Right lobe of liver (tissue), 6 donors: ENCODE results near the gene MLST8. TPM values are rescaled to one million over a fixed set of nuclear protein-coding genes. Genes with fewer than 3 reads are reported as not detected.

Source experiments
- ATAC-seq, 4 donors: fragments of 200-7000 bp; cut with Tn5 transposase; one replicate each; pipeline ENCODE4 v1.9.1; 2020; ENCODE audit warnings: mild to moderate bottlenecking in 4 of 4, moderate library complexity in 4 of 4
- DNase-seq, 3 donors: peaks; one replicate each; pipeline ENCODE4 v3.0.0-alpha.2; 2020
- H3K27ac ChIP-seq, 3 donors: fragments of 200-600 bp; one replicate each; pipeline ENCODE4 v1.8.0; 2022
- H3K27me3 ChIP-seq, 2 donors: fragments of 200-600 bp; one replicate each; pipeline ENCODE4 v1.8.0; 2022
- H3K36me3 ChIP-seq, 4 donors: fragments of 200-600 bp; sonication (generic) in 1 of 4; one replicate each; pipeline versions ENCODE4 v1.5.1 to v1.8.0; 2017 to 2022; ENCODE audit warnings: control low read depth in 1 of 4
- H3K4me1 ChIP-seq, 4 donors: fragments of 200-600 bp; sonication (generic) in 1 of 4; one replicate each; pipeline versions ENCODE4 v1.5.1 to v1.8.0; 2017 to 2022; ENCODE audit warnings: control low read depth in 1 of 4
- H3K4me3 ChIP-seq, 3 donors: fragments of 200-600 bp; one replicate each; pipeline ENCODE4 v1.8.0; 2022
- H3K9me3 ChIP-seq, 4 donors: fragments of 200-600 bp; sonication (generic) in 1 of 4; one replicate each; pipeline versions ENCODE4 v1.5.1 to v1.8.0; 2017 to 2022; ENCODE audit warnings: control low read depth in 1 of 4
- POLR2A ChIP-seq: fragments of 450-650 bp; IDR thresholded peaks from one replicate; pipeline ENCODE4 v1.6.1; 2017; ENCODE audit warnings: antibody characterized with exemption, mild to moderate bottlenecking
- whole genome bisulfite sequencing: methylation state at CpG from one replicate; pipeline ENCODE4 v1.1.6; 2018; ENCODE audit warnings: low coverage, low lambda C conversion rate; ENCODE audit not compliant: insufficient coverage; ENCODE audit errors: missing lambda C conversion rate; 5-methylcytosine and 5-hydroxymethylcytosine counted together
- intact Hi-C, 2 donors: fragments of 100-400 bp; cut with DNase I; formaldehyde crosslinking; loops; one replicate each; pipeline versions ENCODE4 v1.11.2 to v1.14.1; 2022
- total RNA-seq, 6 experiments: library from RNA; depleted of rRNA in 2 of 6; stranded (reverse); fragments of >200 nt in 2 of 6; fragmentation: NEBNext Ultra II Directional in 3 of 6; extraction: Animal tissue kit (Norgen Biotek cat#: 25700) in 3 of 6; gene quantifications; one replicate each; pipeline versions ENCODE4 v1.1.0 to v1.2.4, GENCODE V29; 2016 to 2023
- TF ChIP-seq, protein P1 (sequence below), 4 donors: fragments of 200-600 bp in 3 of 4; fragments of 450-650 bp in 1 of 4; IDR thresholded peaks; one replicate each; pipeline versions ENCODE4 v1.5.1 to v1.8.0; 2016 to 2022; ENCODE audit warnings: antibody characterized with exemption in 4 of 4, mild to moderate bottlenecking in 2 of 4
- donor health status: DM: no; HTN: yes; CAD: no.
- donor health status: DM: no; HTN: no; CAD: no.
- donor health status: DM: no; HTN: no; CAD: no.
- donor health status: DM: no; HTN: yes; CAD: no.
- donor health status: DM: no; HTN: yes; CAD: no.

MLST8 gene
- total RNA-seq, 6 experiments from 2014 or later = 13.1 to 51.0 (median 17.5) TPM

DNA sequence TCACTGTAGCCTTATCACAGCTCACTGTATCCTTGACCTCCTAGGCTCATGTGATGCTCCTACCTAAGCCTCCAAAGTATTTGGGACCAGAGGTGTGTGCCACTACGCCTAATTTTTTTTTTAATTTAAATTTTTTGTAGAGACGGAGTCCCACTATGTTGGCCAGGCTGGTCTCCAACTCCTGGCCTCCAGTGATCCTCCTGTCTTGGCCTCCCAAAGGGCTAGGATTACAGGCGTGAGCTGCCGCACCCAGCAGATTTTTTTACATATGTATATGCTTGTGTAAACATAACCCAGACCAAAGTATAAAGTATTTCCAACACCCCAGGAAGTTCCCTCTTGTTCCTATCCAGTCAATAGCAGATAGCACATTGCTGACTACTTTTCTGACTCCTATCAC lies 11.1 kb downstream of the MLST8 start:
- H3K9me3 ChIP-seq = no peaks in the 10 kb centered on the region
- no peaks in the 10 kb centered on the region for H3K36me3 ChIP-seq
- ATAC-seq = no peak
- WGBS = 80% methylated on average over 2 of the region's 4 CpGs
- DNase-seq = no peak
- intact Hi-C loops = no loop called here
- no peak overlapping the region for H3K27ac ChIP-seq
- TF ChIP-seq, protein P1, sequence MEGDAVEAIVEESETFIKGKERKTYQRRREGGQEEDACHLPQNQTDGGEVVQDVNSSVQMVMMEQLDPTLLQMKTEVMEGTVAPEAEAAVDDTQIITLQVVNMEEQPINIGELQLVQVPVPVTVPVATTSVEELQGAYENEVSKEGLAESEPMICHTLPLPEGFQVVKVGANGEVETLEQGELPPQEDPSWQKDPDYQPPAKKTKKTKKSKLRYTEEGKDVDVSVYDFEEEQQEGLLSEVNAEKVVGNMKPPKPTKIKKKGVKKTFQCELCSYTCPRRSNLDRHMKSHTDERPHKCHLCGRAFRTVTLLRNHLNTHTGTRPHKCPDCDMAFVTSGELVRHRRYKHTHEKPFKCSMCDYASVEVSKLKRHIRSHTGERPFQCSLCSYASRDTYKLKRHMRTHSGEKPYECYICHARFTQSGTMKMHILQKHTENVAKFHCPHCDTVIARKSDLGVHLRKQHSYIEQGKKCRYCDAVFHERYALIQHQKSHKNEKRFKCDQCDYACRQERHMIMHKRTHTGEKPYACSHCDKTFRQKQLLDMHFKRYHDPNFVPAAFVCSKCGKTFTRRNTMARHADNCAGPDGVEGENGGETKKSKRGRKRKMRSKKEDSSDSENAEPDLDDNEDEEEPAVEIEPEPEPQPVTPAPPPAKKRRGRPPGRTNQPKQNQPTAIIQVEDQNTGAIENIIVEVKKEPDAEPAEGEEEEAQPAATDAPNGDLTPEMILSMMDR (IDR thresholded peaks at IDR 0.05) = no peak
- no peak for TF ChIP-seq POLR2A
- H3K27me3 ChIP-seq = no peaks in the 10 kb centered on the region
- peaks cover 0 to 19% (median 9%) of the 10 kb centered on the region in 4 donors for H3K4me1 ChIP-seq
- H3K4me3 ChIP-seq = no peak overlapping the region

DNA sequence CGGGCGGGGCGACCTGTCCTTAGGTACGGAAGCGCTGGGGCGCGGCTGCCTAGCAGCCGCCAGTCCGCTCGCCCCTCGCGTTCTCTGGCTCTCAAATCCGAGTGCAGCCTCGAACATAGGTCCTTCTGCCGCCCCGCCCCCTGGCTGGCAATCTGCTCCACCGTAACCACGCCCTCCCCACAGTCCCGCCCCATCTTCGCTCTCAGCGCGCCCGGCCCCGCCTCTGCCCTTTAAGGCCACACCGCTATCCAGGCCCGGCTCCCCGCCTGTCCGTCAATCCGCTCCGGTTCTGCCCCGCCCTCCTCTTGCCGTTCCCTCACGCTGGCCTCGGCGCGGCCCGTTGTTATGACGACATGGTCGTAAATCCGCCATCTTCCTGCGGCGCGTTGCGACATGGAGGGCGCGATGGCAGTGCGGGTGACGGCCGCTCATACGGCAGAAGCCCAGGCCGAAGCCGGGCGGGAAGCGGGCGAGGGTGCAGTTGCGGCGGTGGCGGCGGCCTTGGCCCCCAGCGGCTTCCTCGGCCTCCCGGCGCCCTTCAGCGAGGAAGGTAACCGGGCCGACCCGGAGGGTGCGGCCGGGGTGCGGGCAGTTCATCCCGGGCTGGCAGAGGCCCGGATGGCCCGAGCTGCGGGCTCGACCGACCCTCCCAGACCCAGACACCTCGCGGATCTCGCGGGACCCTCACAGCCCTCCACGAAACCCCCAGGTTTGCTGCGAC lies 18.1 kb downstream of the MLST8 start, which contains the start of gene E4F1:
Gene E4F1, plus strand, starts transcription at position 371 of the 721 bp plus-strand sequence. Its CDS starts 23 bp downstream, at position 394.
- Histone ChIP-seq H3K27me3 (no peaks in the 10 kb centered on the region), H3K27ac (peak within 1 kb of the TSS; percentile 68 to 86 (median 75)), H3K4me3 (peak within 1 kb of the TSS; percentile 97 to 99 (median 98)), H3K9me3 (no peaks in the 10 kb centered on the region), H3K4me1 (peaks cover 0 to 29% (median 15%) of the 10 kb centered on the region in 4 donors), H3K36me3 (peaks cover 0 to 3% (median 0%) of the 10 kb centered on the region in 4 donors)
- peak; percentile 91 for TF ChIP-seq POLR2A
- TF ChIP-seq, protein P1 (IDR thresholded peaks at IDR 0.05) = no peak
- DNase-seq (peak; percentile 100), ATAC-seq (peak; percentile 95 to 98 (median 96))
- intact Hi-C loops = no loop called here
- WGBS = under 1% methylated on average over 24 of the region's 82 CpGs

DNA sequence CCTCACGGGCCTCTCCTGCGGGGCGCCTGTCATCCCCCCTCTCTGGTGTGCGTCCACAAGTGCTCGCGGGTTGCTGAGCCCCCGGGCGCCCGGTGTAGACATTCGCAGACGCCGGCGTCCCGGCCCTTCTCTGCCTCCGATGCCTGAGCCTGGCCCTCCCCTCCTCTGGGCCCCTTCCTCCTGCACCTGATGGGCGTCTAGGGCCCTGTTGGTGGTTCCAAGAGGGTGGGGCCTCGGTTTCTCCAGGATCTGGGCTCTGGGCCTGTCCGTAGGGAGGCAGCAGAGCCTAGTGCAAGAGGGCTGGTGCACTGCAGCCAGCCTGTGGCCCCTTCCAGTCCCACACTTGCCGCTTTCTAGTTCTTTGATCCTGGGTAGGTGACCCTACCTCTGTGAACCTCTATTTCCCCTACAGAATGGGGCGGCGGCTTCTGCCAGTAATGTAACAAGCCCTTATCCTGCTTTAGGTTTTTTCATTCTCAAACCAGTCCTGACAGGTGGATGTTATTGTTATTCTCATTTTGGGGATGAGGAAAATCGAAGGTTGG lies 18.8 kb downstream of the MLST8 start:
- H3K27ac ChIP-seq = peak overlapping the region; percentile 68 to 86 (median 75)
- H3K4me1 ChIP-seq = peaks cover 0 to 29% (median 15%) of the 10 kb centered on the region in 4 donors
- H3K27me3 ChIP-seq = no peaks in the 10 kb centered on the region
- H3K36me3 ChIP-seq = peaks cover 0 to 9% (median 0%) of the 10 kb centered on the region in 4 donors
- DNase-seq = peak; percentile 63 to 75 (median 72)
- H3K4me3 ChIP-seq = peak overlapping the region; percentile 97 to 99 (median 98)
- WGBS = 30% methylated on average over 4 of the region's 22 CpGs
- no peak for TF ChIP-seq POLR2A
- TF ChIP-seq, protein P1 (IDR thresholded peaks at IDR 0.05) = peak in 3 of 4 donors; percentile 19 to 44 (median 22)
- peak; percentile 43 to 67 (median 60) for ATAC-seq
- intact Hi-C loops = no loop called here
- no peaks in the 10 kb centered on the region for H3K9me3 ChIP-seq

DNA sequence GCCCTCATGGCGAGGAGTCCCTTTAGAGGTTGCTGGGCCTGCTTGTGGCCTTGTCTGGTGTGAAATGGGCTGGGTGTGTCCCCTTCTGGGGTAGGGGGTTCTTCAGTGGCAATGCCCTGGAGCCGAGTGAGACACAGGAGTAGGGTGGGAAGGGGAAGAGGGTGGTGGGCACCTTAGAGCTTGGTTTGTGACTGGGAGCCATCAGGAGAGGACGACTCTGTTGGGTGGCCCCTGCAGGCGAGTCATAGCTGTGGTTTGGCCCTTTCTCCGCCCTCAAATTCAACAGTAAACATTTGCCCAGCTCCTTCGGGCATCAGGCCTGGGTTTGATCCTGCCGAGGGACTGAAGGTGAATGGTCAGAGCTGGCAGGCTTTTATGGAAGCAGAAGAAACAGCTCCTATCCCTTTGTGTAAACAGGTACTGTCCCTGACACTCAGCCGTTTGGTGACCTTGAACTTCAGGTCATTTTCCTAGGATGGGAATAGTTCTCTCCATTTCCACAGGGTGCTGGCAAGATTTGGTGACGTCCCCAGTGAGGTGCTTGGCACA lies 21.1 kb downstream of the MLST8 start:
- peaks cover 0 to 22% (median 3%) of the 10 kb centered on the region in 4 donors for H3K36me3 ChIP-seq
- H3K27ac ChIP-seq = peak overlapping the region in 1 of 3 donors; percentile 58
- ATAC-seq (peak; percentile 26 to 55 (median 38)), DNase-seq (peak; percentile 64 to 87 (median 86))
- H3K4me3 ChIP-seq = no peak overlapping the region
- WGBS = 26% methylated on average over 6 of the region's 9 CpGs
- no peaks in the 10 kb centered on the region for H3K9me3 ChIP-seq
- H3K27me3 ChIP-seq = no peaks in the 10 kb centered on the region
- TF ChIP-seq, protein P1 (IDR thresholded peaks at IDR 0.05) = no peak
- TF ChIP-seq POLR2A = no peak
- intact Hi-C loops = no loop called here
- peaks cover 0 to 29% (median 15%) of the 10 kb centered on the region in 4 donors for H3K4me1 ChIP-seq
